DOHH2 (cell line): ENCODE data around the gene AKR1C4.

ENCODE experiments used
- H3F3A ChIP-seq: fragments of 200-600 bp; sonication (generic), shearing (Covaris generic); 2 replicates; pipeline ENCODE4 v1.6.0; 2016; ENCODE audit warnings: antibody characterized with exemption, mild to moderate bottlenecking; ENCODE audit not compliant: control insufficient read depth, insufficient read depth
- H3K27ac ChIP-seq: fragments of 200-600 bp; sonication (generic); 2 replicates; pipeline ENCODE4 v1.5.1; 2014; ENCODE audit warnings: low read depth, mild to moderate bottlenecking, low read length, moderate library complexity
- H3K27me3 ChIP-seq: fragments of 200-600 bp; sonication (generic); 2 replicates; pipeline ENCODE4 v1.6.1; 2014; ENCODE audit warnings: mild to moderate bottlenecking, low read length, mixed read lengths; ENCODE audit not compliant: control insufficient read depth
- H3K36me3 ChIP-seq: fragments of 200-600 bp; sonication (generic); 2 replicates; pipeline ENCODE4 v1.6.1; 2014; ENCODE audit warnings: mild to moderate bottlenecking, low read length, moderate library complexity, mixed read lengths; ENCODE audit not compliant: control insufficient read depth
- H3K4me1 ChIP-seq: fragments of 200-600 bp; sonication (generic); 2 replicates; pipeline ENCODE4 v1.6.1; 2014; ENCODE audit warnings: mild to moderate bottlenecking, low read length, mixed read lengths; ENCODE audit not compliant: control insufficient read depth
- H3K4me2 ChIP-seq: fragments of 200-600 bp; sonication (generic); 2 replicates; pipeline ENCODE4 v1.6.0; 2014; ENCODE audit warnings: mild to moderate bottlenecking, low read length, moderate library complexity
- H3K4me3 ChIP-seq: fragments of 200-600 bp; sonication (generic); 2 replicates; pipeline ENCODE4 v1.5.1; 2014; ENCODE audit warnings: mild to moderate bottlenecking, low read length, mixed read lengths
- H3K79me2 ChIP-seq: fragments of 200-600 bp; sonication (generic); 2 replicates; pipeline ENCODE4 v1.6.1; 2014; ENCODE audit warnings: mild to moderate bottlenecking, low read length, mixed read lengths; ENCODE audit not compliant: control insufficient read depth
- H3K9me2 ChIP-seq: fragments of 200-600 bp; sonication (generic); replicated peaks from 2 replicates; pipeline ENCODE4 v1.6.1; 2014; ENCODE audit warnings: mild to moderate bottlenecking, low read length, mixed read lengths; ENCODE audit not compliant: control insufficient read depth
- H3K9me3 ChIP-seq: fragments of 200-600 bp; sonication (generic); 2 replicates; pipeline ENCODE4 v1.6.1; 2014; ENCODE audit warnings: antibody characterized with exemption, low read length, mixed read lengths; ENCODE audit not compliant: control insufficient read depth, insufficient read depth
- H4K20me1 ChIP-seq: fragments of 200-600 bp; sonication (generic); 2 replicates; pipeline ENCODE4 v1.6.0; 2014; ENCODE audit warnings: low read depth, mild to moderate bottlenecking, antibody characterized with exemption, low read length, moderate library complexity; ENCODE audit not compliant: control insufficient read depth, insufficient read depth
- CTCF ChIP-seq: fragments of 200-600 bp; sonication (generic); IDR thresholded peaks from one replicate; pipeline ENCODE4 v1.5.1; 2014; ENCODE audit warnings: antibody characterized with exemption, mild to moderate bottlenecking, low read depth, low read length; ENCODE audit not compliant: poor library complexity, severe bottlenecking
- EZH2phosphoT487 ChIP-seq: fragments of 200-600 bp; sonication (generic); IDR thresholded peaks from 2 replicates; pipeline ENCODE4 v1.6.1; 2017; ENCODE audit warnings: borderline replicate concordance, mild to moderate bottlenecking, antibody characterized with exemption, low read length, moderate library complexity, mixed read lengths

The AKR1C4 gene

GRCh38 chr10:5259952-5260578 lies 63.4 kb downstream of the AKR1C4 start:
- TF ChIP-seq CTCF (no peak), EZH2phosphoT487 (no peak)
- no peaks in the 10 kb centered on the region for H3K9me2 ChIP-seq
- H3K79me2 ChIP-seq, result no peaks in the 10 kb centered on the region
- no peak overlapping the region for H3K4me2 ChIP-seq
- no peaks in the 10 kb centered on the region for H3K4me1 ChIP-seq
- H3K4me3 ChIP-seq, result no peak overlapping the region
- no peaks in the 10 kb centered on the region for H3K27me3 ChIP-seq
- H3K9me3 ChIP-seq, result no peaks in the 10 kb centered on the region
- H3K27ac ChIP-seq, result no peak overlapping the region
- H4K20me1 ChIP-seq, result no peaks in the 10 kb centered on the region
- H3K36me3 ChIP-seq, result no peaks in the 10 kb centered on the region
- H3F3A ChIP-seq, result no peaks in the 10 kb centered on the region

DNA sequence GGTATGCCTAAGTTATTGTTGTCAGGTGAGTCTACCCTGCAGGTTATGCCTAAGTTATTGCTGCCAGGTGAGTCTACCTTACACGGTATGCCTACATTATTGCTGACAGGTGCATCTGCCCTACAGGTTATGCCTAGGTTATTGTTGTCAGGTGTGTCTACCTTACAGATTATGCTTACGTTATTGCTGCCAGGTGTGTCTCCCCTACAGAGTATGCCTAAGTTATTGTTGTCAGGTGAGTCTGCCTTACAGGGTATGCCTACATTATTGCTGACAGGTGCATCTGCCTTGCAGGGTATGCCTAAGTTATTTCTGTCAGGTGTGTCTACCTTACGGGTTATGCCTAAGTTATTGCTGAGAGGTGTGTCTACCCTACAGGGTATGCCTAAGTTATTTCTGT lies 64.2 kb downstream of the AKR1C4 start:
- H4K20me1 ChIP-seq, result no peaks in the 10 kb centered on the region
- no peaks in the 10 kb centered on the region for H3K9me2 ChIP-seq
- H3K36me3 ChIP-seq, result no peaks in the 10 kb centered on the region
- no peaks in the 10 kb centered on the region for H3K9me3 ChIP-seq
- H3K4me1 ChIP-seq, result no peaks in the 10 kb centered on the region
- no peaks in the 10 kb centered on the region for H3F3A ChIP-seq
- H3K4me2 ChIP-seq, result no peak overlapping the region
- no peaks in the 10 kb centered on the region for H3K27me3 ChIP-seq
- no peak overlapping the region for H3K4me3 ChIP-seq
- no peak overlapping the region for H3K27ac ChIP-seq
- no peak for TF ChIP-seq CTCF
- H3K79me2 ChIP-seq, result no peaks in the 10 kb centered on the region

DNA sequence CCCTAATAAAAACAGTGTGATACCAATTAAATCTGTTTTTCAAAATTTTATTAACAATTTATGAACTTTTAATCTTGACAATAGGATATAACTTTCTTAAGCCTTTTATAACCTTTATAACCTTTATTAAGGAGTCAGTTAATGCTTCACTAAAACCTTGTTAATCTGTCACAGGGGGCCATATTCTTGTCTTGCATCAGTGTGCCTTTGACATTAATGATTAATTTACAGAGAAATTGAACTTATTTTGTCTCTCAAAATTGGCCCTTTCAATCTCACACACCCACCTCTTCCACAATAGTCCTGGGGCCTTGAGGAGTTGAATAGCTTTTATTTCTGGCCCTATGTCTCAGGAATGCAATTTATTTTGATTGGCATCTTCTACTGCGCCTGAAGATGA lies 68.5 kb downstream of the AKR1C4 start:
- no peaks in the 10 kb centered on the region for H4K20me1 ChIP-seq
- no peaks in the 10 kb centered on the region for H3K79me2 ChIP-seq
- no peak for TF ChIP-seq CTCF
- no peak for TF ChIP-seq EZH2phosphoT487
- no peaks in the 10 kb centered on the region for H3F3A ChIP-seq
- no peaks in the 10 kb centered on the region for H3K36me3 ChIP-seq
- no peaks in the 10 kb centered on the region for H3K9me2 ChIP-seq
- no peak overlapping the region for H3K4me2 ChIP-seq
- no peaks in the 10 kb centered on the region for H3K27me3 ChIP-seq
- no peak overlapping the region for H3K27ac ChIP-seq
- no peak overlapping the region for H3K4me3 ChIP-seq
- no peaks in the 10 kb centered on the region for H3K4me1 ChIP-seq
- no peaks in the 10 kb centered on the region for H3K9me3 ChIP-seq
